ENCODE measurements around the gene ALKAL2. TPM values are rescaled to one million over a fixed set of nuclear protein-coding genes. Genes with fewer than 3 reads are reported as not detected.

The ALKAL2 gene
- total and polyA plus RNA-seq, 2 donors (not counting 3 experiments of a cell fraction or from before 2014, with no cell fraction given), result not detected

GRCh38 chr2:269356-270030, 18.4 kb downstream of the ALKAL2 start:
- ChIA-PET CTCF (no interaction called here), POLR2A (no interaction called here)
- Histone ChIP-seq H3K4me3 (replicated peaks in 1 of 3; ENCODE audit: insufficient read depth in 1 of 3, low read depth in 1 of 3, low read length in 3 of 3) (no peak overlapping the region), H3K9ac (replicated peaks; ENCODE audit: extremely low read depth, insufficient read depth, low read length) (no peak overlapping the region), H3K9me1 (replicated peaks; ENCODE audit: control insufficient read depth, extremely low read depth, insufficient read depth, low read length) (no peaks in the 10 kb centered on the region), H3K9me3 (replicated peaks; ENCODE audit: control insufficient read depth, insufficient read depth, low read length) (no peaks in the 10 kb centered on the region), H3K4me2 (ENCODE audit: insufficient read depth, low read length) (no peak overlapping the region), H4K20me1 (replicated peaks; ENCODE audit: control insufficient read depth, extremely low read depth, insufficient read depth, low read length) (no peaks in the 10 kb centered on the region), H3K36me3 (ENCODE audit: control insufficient read depth in 2 of 2, extremely low read depth in 1 of 2, insufficient read depth in 2 of 2, low read length in 2 of 2) (peaks cover 0 to under 1% of the 10 kb centered on the region in 2 experiments), H3K4me1 (ENCODE audit: control insufficient read depth, extremely low read depth, insufficient read depth, low read length) (peaks cover 10% of the 10 kb centered on the region), H3K27ac (ENCODE audit: insufficient read depth, low read depth, low read length) (no peak overlapping the region), H2AFZ (ENCODE audit: low read depth, low read length) (no peak overlapping the region), H3K79me2 (ENCODE audit: control insufficient read depth, insufficient read depth, low read length) (peaks cover 88% of the 10 kb centered on the region), H3K27me3 (ENCODE audit: control insufficient read depth in 2 of 2, insufficient read depth in 2 of 2, low read length in 2 of 2) (no peaks in the 10 kb centered on the region)
- intact Hi-C loops (cut with micrococcal nuclease), result no loop called here
- DNase-seq (ENCODE audit: low read depth, low spot score), result no peak
- dilution Hi-C loops (cut with MboI; ENCODE audit: extremely low pct_ligation_motif_present, low sequenced_read_pairs), result no loop called here
- FAIRE-seq, result no peak
- TF ChIP-seq, protein P1, sequence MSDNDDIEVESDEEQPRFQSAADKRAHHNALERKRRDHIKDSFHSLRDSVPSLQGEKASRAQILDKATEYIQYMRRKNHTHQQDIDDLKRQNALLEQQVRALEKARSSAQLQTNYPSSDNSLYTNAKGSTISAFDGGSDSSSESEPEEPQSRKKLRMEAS (IDR thresholded peaks at IDR 0.05; ENCODE audit: insufficient read depth, insufficient read length), result no peak
- TF ChIP-seq GATA2 (IDR thresholded peaks at IDR 0.05; ENCODE audit: insufficient read depth, insufficient read length, low read depth, low read length) (no peak), JUN (IDR thresholded peaks at IDR 0.05; ENCODE audit: borderline replicate concordance, insufficient read depth, insufficient read length, low read depth) (no peak), MYC (IDR thresholded peaks at IDR 0.05; ENCODE audit: low read depth, low read length) (no peak), EZH2 (IDR thresholded peaks at IDR 0.05; ENCODE audit: borderline replicate concordance, low read depth, low read length, severe bottlenecking) (no peak), FOS (IDR thresholded peaks at IDR 0.05; ENCODE audit: borderline replicate concordance, insufficient read depth, low read length) (no peak), POLR2AphosphoS5 (IDR thresholded peaks at IDR 0.05; ENCODE audit: insufficient read depth, low read depth, low read length) (no peak), POLR2A (IDR thresholded peaks at IDR 0.05; ENCODE audit: low read depth, low read length) (no peak)
- TF ChIP-seq, protein P2, sequence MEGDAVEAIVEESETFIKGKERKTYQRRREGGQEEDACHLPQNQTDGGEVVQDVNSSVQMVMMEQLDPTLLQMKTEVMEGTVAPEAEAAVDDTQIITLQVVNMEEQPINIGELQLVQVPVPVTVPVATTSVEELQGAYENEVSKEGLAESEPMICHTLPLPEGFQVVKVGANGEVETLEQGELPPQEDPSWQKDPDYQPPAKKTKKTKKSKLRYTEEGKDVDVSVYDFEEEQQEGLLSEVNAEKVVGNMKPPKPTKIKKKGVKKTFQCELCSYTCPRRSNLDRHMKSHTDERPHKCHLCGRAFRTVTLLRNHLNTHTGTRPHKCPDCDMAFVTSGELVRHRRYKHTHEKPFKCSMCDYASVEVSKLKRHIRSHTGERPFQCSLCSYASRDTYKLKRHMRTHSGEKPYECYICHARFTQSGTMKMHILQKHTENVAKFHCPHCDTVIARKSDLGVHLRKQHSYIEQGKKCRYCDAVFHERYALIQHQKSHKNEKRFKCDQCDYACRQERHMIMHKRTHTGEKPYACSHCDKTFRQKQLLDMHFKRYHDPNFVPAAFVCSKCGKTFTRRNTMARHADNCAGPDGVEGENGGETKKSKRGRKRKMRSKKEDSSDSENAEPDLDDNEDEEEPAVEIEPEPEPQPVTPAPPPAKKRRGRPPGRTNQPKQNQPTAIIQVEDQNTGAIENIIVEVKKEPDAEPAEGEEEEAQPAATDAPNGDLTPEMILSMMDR (IDR thresholded peaks at IDR 0.05; ENCODE audit: extremely low read depth in 1 of 2, insufficient read depth in 1 of 2, low read depth in 1 of 2, low read length in 2 of 2), result no peak
- no TSS peak for BruUV-seq (replicated peaks)
